Brain microvascular endothelial cell (primary cell): ENCODE measurements around the gene STK11.
A peak's percentile ranks its signal among the peaks of the same experiment; 100 is the strongest.

Experiments
- DNase-seq: peaks from one replicate; pipeline ENCODE4 v3.0.0-alpha.2; 2020
- H3K27ac ChIP-seq: fragments of 250-450 bp; sonication (Bioruptor Pico); 2 replicates; pipeline ENCODE4 v1.5.1; 2020; ENCODE audit warnings: mild to moderate bottlenecking, moderate library complexity
- H3K27me3 ChIP-seq: fragments of 250-450 bp; sonication (Bioruptor Pico); replicated peaks from 2 replicates; pipeline ENCODE4 v1.5.1; 2020; ENCODE audit warnings: mild to moderate bottlenecking
- H3K36me3 ChIP-seq: fragments of 250-450 bp; sonication (Bioruptor Pico); replicated peaks from 2 replicates; pipeline ENCODE4 v1.5.1; 2020; ENCODE audit warnings: mild to moderate bottlenecking
- H3K4me3 ChIP-seq: 2 replicates; pipeline ENCODE4 v1.5.1; 2011; ENCODE audit warnings: low read depth, mild to moderate bottlenecking, control low read depth, low read length, moderate library complexity
- in situ Hi-C: cut with HindIII; loops from 2 replicates; pipeline ENCODE4 v1.10.0; 2017; ENCODE audit warnings: low sequenced_read_pairs, low pct_ligation_motif_present
- TF ChIP-seq, protein P1 (sequence below): IDR thresholded peaks from 2 replicates; pipeline ENCODE4 v1.5.1; 2011; ENCODE audit warnings: low read depth, mild to moderate bottlenecking, moderate library complexity, low read length, control low read depth, inconsistent platforms; ENCODE audit errors: missing control alignments

The STK11 gene

DNA sequence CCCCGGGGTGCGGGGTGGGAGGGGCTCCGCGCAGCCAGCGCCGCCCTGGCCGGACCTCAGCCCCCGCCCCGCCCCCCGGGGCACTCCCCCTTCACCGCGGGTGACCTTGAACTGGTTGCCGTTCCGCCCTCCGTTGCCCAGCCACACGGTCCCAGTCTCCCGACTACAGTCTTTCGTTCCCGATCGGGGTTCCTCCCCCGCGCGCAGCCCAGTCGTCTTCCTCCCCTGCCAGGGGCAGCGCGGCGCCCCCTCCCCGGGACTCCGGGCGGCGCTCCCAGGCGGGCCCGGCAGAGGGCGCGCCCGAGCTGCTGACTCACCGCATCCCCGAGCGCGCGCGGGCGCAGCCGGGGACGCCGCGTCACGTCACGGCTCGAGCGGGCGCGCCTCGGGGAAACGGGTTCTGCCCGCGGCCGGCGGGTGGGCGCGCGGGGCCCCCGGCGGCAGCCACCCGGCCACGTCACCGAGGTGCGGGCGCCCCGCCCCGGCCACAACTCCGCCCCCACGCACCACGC lies 43.3 kb downstream of the STK11 start:
- TF ChIP-seq, protein P1, sequence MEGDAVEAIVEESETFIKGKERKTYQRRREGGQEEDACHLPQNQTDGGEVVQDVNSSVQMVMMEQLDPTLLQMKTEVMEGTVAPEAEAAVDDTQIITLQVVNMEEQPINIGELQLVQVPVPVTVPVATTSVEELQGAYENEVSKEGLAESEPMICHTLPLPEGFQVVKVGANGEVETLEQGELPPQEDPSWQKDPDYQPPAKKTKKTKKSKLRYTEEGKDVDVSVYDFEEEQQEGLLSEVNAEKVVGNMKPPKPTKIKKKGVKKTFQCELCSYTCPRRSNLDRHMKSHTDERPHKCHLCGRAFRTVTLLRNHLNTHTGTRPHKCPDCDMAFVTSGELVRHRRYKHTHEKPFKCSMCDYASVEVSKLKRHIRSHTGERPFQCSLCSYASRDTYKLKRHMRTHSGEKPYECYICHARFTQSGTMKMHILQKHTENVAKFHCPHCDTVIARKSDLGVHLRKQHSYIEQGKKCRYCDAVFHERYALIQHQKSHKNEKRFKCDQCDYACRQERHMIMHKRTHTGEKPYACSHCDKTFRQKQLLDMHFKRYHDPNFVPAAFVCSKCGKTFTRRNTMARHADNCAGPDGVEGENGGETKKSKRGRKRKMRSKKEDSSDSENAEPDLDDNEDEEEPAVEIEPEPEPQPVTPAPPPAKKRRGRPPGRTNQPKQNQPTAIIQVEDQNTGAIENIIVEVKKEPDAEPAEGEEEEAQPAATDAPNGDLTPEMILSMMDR, result peak; percentile 55
- H3K27ac ChIP-seq, result peak overlapping the region; percentile 94
- in situ Hi-C loops, result loop anchor here (25.0 kb wide), 1 partner anchor 137 kb away; the partner anchor contains the start of gene GPX4

GRCh38 chr19:1249298-1249989 lies 43.9 kb downstream of the STK11 start:
- DNase-seq, result peak; percentile 92
- H3K27me3 ChIP-seq, result no peaks in the 10 kb centered on the region
- TF ChIP-seq, protein P1, result no peak
- peak overlapping the region; percentile 79 for H3K4me3 ChIP-seq
- H3K27ac ChIP-seq, result peak overlapping the region; percentile 94
- peaks cover 39% of the 10 kb centered on the region for H3K36me3 ChIP-seq
- in situ Hi-C loops, result loop anchor here (25.0 kb wide), 1 partner anchor 137 kb away; the partner anchor contains the start of gene GPX4

More for the DNA sequence above, 43.3 kb downstream of the STK11 start:
- no peaks in the 10 kb centered on the region for H3K27me3 ChIP-seq
- H3K4me3 ChIP-seq, result peak overlapping the region; percentile 75
- DNase-seq, result no peak
- H3K36me3 ChIP-seq, result peaks cover 33% of the 10 kb centered on the region

- in situ Hi-C loops, result loop anchor here (25.0 kb wide), 1 partner anchor 138 kb away; the partner anchor contains the start of gene GPX4
- no peaks in the 10 kb centered on the region for H3K27me3 ChIP-seq
- peaks cover 44% of the 10 kb centered on the region for H3K36me3 ChIP-seq
- peak overlapping the region; percentile 79 for H3K4me3 ChIP-seq
- H3K27ac ChIP-seq, result peak overlapping the region; percentile 87
- no peak for DNase-seq
- TF ChIP-seq, protein P1, result no peak
These were observed 44.4 kb downstream of the STK11 start for GRCh38 chr19:1249990-1250436.

DNA sequence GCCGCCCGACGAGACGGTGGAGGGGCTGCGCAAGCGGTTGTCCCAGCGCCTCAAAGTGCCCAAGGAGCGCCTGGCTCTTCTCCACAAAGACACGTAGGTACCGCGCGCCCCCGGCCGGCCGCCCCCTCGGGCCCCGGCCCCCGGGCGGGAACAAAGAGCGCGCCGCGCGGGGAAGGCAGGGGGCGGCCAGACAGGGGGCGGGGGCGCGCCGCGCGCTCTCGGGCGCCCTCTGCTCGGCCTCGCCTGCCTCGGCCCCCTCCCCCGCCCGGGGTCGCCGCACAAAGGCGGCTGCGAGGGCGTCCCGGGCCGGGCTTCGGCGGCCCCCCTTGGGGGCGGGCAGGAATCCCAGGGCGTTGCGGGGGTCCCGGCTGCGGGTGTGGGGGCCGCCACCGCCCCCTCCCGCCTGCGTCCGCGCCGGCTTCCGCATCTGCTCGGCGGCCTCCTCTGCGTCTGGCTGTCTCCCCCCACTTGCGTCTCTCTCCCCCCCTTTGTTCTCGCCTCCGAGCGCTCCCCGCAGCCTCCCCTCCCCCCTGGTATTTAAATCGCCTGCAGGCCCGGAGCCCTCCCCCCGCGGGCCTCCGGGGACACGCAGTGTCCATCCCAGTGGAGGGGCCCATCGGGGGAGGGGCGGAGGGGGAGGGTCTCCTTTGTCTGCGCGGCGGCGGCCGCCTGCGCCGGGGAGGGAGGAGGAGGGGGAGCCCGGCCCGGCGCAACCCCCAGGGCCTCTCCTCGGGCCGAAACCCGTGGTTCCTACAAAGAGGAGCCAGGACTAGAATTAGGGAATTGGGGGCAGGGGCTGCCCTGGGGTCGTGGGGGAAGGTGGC lies 45.1 kb downstream of the STK11 start:
- TF ChIP-seq, protein P1, result no peak
- in situ Hi-C loops, result no loop called here
- H3K4me3 ChIP-seq, result peak overlapping the region; percentile 79
- H3K36me3 ChIP-seq, result peaks cover 51% of the 10 kb centered on the region
- no peaks in the 10 kb centered on the region for H3K27me3 ChIP-seq
- DNase-seq, result peak; percentile 40
- peak overlapping the region; percentile 87 for H3K27ac ChIP-seq

DNA sequence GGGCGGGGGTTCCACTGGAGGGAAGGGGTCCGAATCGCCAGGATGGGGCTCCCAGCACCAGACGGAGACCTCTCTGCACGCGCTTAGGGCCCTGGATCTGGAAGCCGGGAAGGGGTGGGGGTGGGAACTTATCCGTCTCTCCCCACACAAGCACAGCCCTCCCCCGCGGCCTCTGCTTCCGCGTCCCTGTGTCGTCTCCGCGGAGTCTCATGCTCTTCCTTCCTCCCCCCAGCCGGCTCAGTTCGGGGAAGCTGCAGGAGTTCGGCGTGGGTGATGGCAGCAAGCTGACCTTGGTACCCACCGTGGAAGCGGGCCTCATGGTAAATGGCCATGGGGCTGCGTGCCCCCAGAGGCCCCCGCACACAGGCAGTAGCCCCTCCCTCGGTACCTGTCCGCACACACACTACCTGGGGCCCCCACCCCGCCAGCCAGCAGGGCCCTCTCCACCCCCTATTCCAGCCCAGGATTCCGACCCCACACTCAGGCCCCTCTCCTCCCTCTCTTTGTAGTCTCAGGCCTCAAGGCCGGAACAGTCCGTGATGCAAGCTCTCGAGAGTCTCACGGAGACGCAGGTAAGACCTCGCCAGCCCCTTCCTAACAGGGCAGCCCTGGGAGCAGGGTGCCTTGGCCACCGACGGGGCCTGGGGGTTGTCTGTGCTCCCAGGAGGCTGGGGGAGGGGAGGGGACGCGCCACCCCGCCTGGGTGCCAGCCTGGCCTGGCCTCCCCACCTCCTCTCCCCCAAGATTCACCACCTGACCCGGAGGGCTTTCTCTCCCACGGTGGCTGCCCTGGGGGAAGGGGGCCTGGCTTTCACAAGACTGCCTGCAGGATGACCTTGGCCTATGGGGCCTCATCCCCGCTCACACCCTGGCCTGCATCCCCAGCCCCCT lies 46.0 kb downstream of the STK11 start:
- DNase-seq, result peak; percentile 49
- no peaks in the 10 kb centered on the region for H3K27me3 ChIP-seq
- H3K4me3 ChIP-seq, result peak overlapping the region; percentile 79
- in situ Hi-C loops, result no loop called here
- H3K36me3 ChIP-seq, result peaks cover 58% of the 10 kb centered on the region
- TF ChIP-seq, protein P1, result no peak
- H3K27ac ChIP-seq, result peak overlapping the region; percentile 87
